Small intestine (tissue), 7 donors: ENCODE measurements around the gene TARBP1. TPM values are rescaled to one million over a fixed set of nuclear protein-coding genes. Genes with fewer than 3 reads are reported as not detected.

Experiments used
- DNase-seq, 2 donors: peaks; one replicate each; pipeline versions ENCODE4 v3.0.0 to v3.0.0-alpha.2; 2013
- FAIRE-seq: peaks from 2 replicates; lab custom pipeline; 2012; peaks lifted over from hg19 to GRCh38; lab: Jason Lieb, UNC
- H3K27ac ChIP-seq, 3 donors: one replicate each; pipeline ENCODE4 v1.5.1; 2013; ENCODE audit warnings: low read length in 2 of 3, mild to moderate bottlenecking in 2 of 3, control low read depth in 1 of 3, inconsistent platforms in 1 of 3, low read depth in 1 of 3, moderate library complexity in 1 of 3
- H3K27me3 ChIP-seq, 3 donors: one replicate each; pipeline ENCODE4 v1.6.1; 2013; ENCODE audit warnings: low read length in 3 of 3, inconsistent platforms in 1 of 3; ENCODE audit not compliant: control insufficient read depth in 3 of 3, insufficient read depth in 3 of 3
- H3K36me3 ChIP-seq, 3 donors: one replicate each; pipeline ENCODE4 v1.6.1; 2013; ENCODE audit warnings: low read length in 3 of 3, inconsistent platforms in 1 of 3, low read depth in 1 of 3, mild to moderate bottlenecking in 1 of 3, moderate library complexity in 1 of 3; ENCODE audit not compliant: control insufficient read depth in 3 of 3, insufficient read depth in 2 of 3
- H3K4me1 ChIP-seq, 3 donors: one replicate each; pipeline ENCODE4 v1.6.1; 2013; ENCODE audit warnings: low read length in 2 of 3, inconsistent platforms in 1 of 3, low read depth in 1 of 3, mild to moderate bottlenecking in 1 of 3, moderate library complexity in 1 of 3; ENCODE audit not compliant: control insufficient read depth in 3 of 3, insufficient read depth in 2 of 3
- H3K4me3 ChIP-seq, 3 donors: one replicate each; pipeline ENCODE4 v1.5.1; 2013; ENCODE audit warnings: low read length in 3 of 3, control low read depth in 1 of 3, inconsistent platforms in 1 of 3, low read depth in 1 of 3, mild to moderate bottlenecking in 1 of 3, moderate library complexity in 1 of 3
- H3K9me3 ChIP-seq, 2 donors: one replicate each; pipeline ENCODE4 v1.6.1; 2013; ENCODE audit warnings: low read depth in 1 of 2, low read length in 1 of 2; ENCODE audit not compliant: control insufficient read depth in 2 of 2, insufficient read depth in 1 of 2
- WGBS, 3 donors: extraction: QIAGEN DNeasy Blood & Tissue Kit; methylation state at CpG; one replicate each; pipeline ENCODE4 v1.1.7; 2013; 5-methylcytosine and 5-hydroxymethylcytosine counted together
- polyA plus RNA-seq, 4 donors: library from polyadenylated mRNA; stranded (reverse) in 3 of 4; unstranded in 1 of 4; fragments of 200-250 nt in 3 of 4; fragments of 120-200 nt in 1 of 4; gene quantifications; one replicate each; pipeline versions ENCODE4 v1.2.1 to v1.2.3, GENCODE V29; 2013
- donor health status: healthy with polysubstance abuse.
- donor health status: control.
- donor health status: control.
- donor health status: Bipolar disorder and iron deficiency.
- donor health status: healthy.

Gene TARBP1
- polyA plus RNA-seq, 4 donors = 8.1 to 67.5 (median 19.4) TPM

GRCh38 chr1:234440348-234440747 is 38.6 kb downstream of the TARBP1 start:
- Histone ChIP-seq H3K4me3 (no peak overlapping the region), H3K36me3 (peaks cover 2 to 18% (median 3%) of the 10 kb centered on the region in 3 donors), H3K9me3 (peaks cover 0 to 10% of the 10 kb centered on the region in 2 donors), H3K4me1 (no peaks in the 10 kb centered on the region), H3K27me3 (no peaks in the 10 kb centered on the region), H3K27ac (no peak overlapping the region)
- FAIRE-seq (no peak), DNase-seq (no peak)
- 97 to 98% (median 97%) methylated on average over 3 of the region's 3 CpGs for WGBS, 3 donors

- no peaks in the 10 kb centered on the region for H3K4me1 ChIP-seq
- H3K4me3 ChIP-seq = no peak overlapping the region
- 94 to 96% (median 95%) methylated on average over 4 of the region's 4 CpGs for WGBS, 3 donors
- H3K9me3 ChIP-seq = peaks cover 0 to 10% of the 10 kb centered on the region in 2 donors
- H3K27me3 ChIP-seq = no peaks in the 10 kb centered on the region
- FAIRE-seq = no peak
- no peak for DNase-seq
- peaks cover 0 to 23% (median 7%) of the 10 kb centered on the region in 3 donors for H3K36me3 ChIP-seq
- H3K27ac ChIP-seq = no peak overlapping the region
These were observed 40.4 kb downstream of the TARBP1 start for GRCh38 chr1:234438579-234438978.

- WGBS, 3 donors = 46 to 76% (median 59%) methylated on average over 6 of the region's 6 CpGs
- H3K36me3 ChIP-seq = peaks cover 1 to 24% (median 7%) of the 10 kb centered on the region in 3 donors
- no peaks in the 10 kb centered on the region for H3K27me3 ChIP-seq
- DNase-seq (peak in 1 of 2 donors; percentile 13), FAIRE-seq (no peak)
- peaks cover 0 to 10% of the 10 kb centered on the region in 2 donors for H3K9me3 ChIP-seq
- H3K4me3 ChIP-seq = no peak overlapping the region
- H3K4me1 ChIP-seq = no peaks in the 10 kb centered on the region
- H3K27ac ChIP-seq = no peak overlapping the region
These were observed 41.4 kb downstream of the TARBP1 start for GRCh38 chr1:234437423-234438171.

- 86 to 88% (median 87%) methylated on average over 8 of the region's 8 CpGs for WGBS, 3 donors
- no peaks in the 10 kb centered on the region for H3K27me3 ChIP-seq
- peaks cover 0 to 7% of the 10 kb centered on the region in 2 donors for H3K9me3 ChIP-seq
- H3K4me3 ChIP-seq = no peak overlapping the region
- FAIRE-seq (no peak), DNase-seq (no peak)
- no peaks in the 10 kb centered on the region for H3K4me1 ChIP-seq
- H3K27ac ChIP-seq = no peak overlapping the region
- H3K36me3 ChIP-seq = peaks cover 4 to 29% (median 7%) of the 10 kb centered on the region in 3 donors
These were observed 43.4 kb downstream of the TARBP1 start for GRCh38 chr1:234435620-234436019.

- Histone ChIP-seq H3K9me3 (peaks cover 0 to 4% of the 10 kb centered on the region in 2 donors), H3K4me3 (no peak overlapping the region), H3K27me3 (no peaks in the 10 kb centered on the region), H3K4me1 (no peaks in the 10 kb centered on the region), H3K36me3 (peaks cover 4 to 33% (median 13%) of the 10 kb centered on the region in 3 donors), H3K27ac (no peak overlapping the region)
- FAIRE-seq (no peak), DNase-seq (no peak)
- 75 to 94% (median 92%) methylated on average over 2 of the region's 2 CpGs for WGBS, 3 donors
These were observed 44.3 kb downstream of the TARBP1 start for GRCh38 chr1:234434706-234435105.

GRCh38 chr1:234433563-234434285 is 45.3 kb downstream of the TARBP1 start:
- no peak for FAIRE-seq
- Histone ChIP-seq H3K9me3 (no peaks in the 10 kb centered on the region), H3K27ac (no peak overlapping the region), H3K4me3 (no peak overlapping the region), H3K27me3 (no peaks in the 10 kb centered on the region), H3K36me3 (peaks cover 9 to 29% (median 17%) of the 10 kb centered on the region in 3 donors), H3K4me1 (no peaks in the 10 kb centered on the region)
- DNase-seq = no peak
- WGBS, 3 donors = 84 to 100% (median 100%) methylated on average over 1 of the region's 1 CpG

GRCh38 chr1:234431255-234431654 is 47.7 kb downstream of the TARBP1 start:
- H3K36me3 ChIP-seq = peaks cover 13 to 33% (median 14%) of the 10 kb centered on the region in 3 donors
- peak; percentile 39 for FAIRE-seq

GRCh38 chr1:234430691-234431090 is 48.3 kb downstream of the TARBP1 start:
- Histone ChIP-seq H3K9me3 (no peaks in the 10 kb centered on the region), H3K4me3 (no peak overlapping the region), H3K36me3 (peaks cover 13 to 33% (median 14%) of the 10 kb centered on the region in 3 donors), H3K4me1 (no peaks in the 10 kb centered on the region), H3K27ac (no peak overlapping the region), H3K27me3 (no peaks in the 10 kb centered on the region)
- DNase-seq = no peak
- 93 to 99% (median 96%) methylated on average over 5 of the region's 5 CpGs for WGBS, 3 donors
- no peak for FAIRE-seq

More at GRCh38 chr1:234431255-234431654, 47.7 kb downstream of the TARBP1 start:
- Histone ChIP-seq H3K4me3 (no peak overlapping the region), H3K9me3 (no peaks in the 10 kb centered on the region), H3K27ac (no peak overlapping the region), H3K27me3 (no peaks in the 10 kb centered on the region), H3K4me1 (no peaks in the 10 kb centered on the region)
- DNase-seq = no peak
- WGBS, 3 donors = 87 to 95% (median 89%) methylated on average over 4 of the region's 4 CpGs
